Activated CD4-positive, alpha-beta T cell treated with anti-CD3 and anti-CD28 coated beads, Interleukin-2, amount 50 U/mL, for 4 hours (primary cell): ENCODE measurements around the gene FCAMR.

Experiments
- DNase-seq, 2 experiments: peaks; one replicate each; pipeline ENCODE4 v3.0.0-alpha.2; 2020

Gene FCAMR

GRCh38 chr1:206970446-206970845 is at the start of gene FCAMR:
Gene FCAMR (minus strand): TSS chr1:206970460. CDS start chr1:206970125, 335 bp downstream.
- no peak for DNase-seq

GRCh38 chr1:207019661-207020060 is 49.4 kb upstream of the FCAMR start:
- DNase-seq: no peak

- no peak for DNase-seq
Measured at GRCh38 chr1:207019161-207019560, 48.9 kb upstream of the FCAMR start.

GRCh38 chr1:207018707-207019106 is 48.4 kb upstream of the FCAMR start:
- no peak for DNase-seq

GRCh38 chr1:207017615-207018559 is 47.6 kb upstream of the FCAMR start:
- no peak for DNase-seq

- no peak for DNase-seq
Measured at GRCh38 chr1:207015791-207016190, 45.5 kb upstream of the FCAMR start.

GRCh38 chr1:207014728-207015127 is 44.5 kb upstream of the FCAMR start:
- DNase-seq: no peak

- DNase-seq: no peak
Measured at GRCh38 chr1:207013321-207014085, 43.2 kb upstream of the FCAMR start.

- DNase-seq: no peak
Measured at GRCh38 chr1:207010726-207011125, 40.5 kb upstream of the FCAMR start.

- no peak for DNase-seq
Measured at GRCh38 chr1:207009945-207010344, 39.7 kb upstream of the FCAMR start.

GRCh38 chr1:207009182-207009850 is 39.1 kb upstream of the FCAMR start:
- DNase-seq: no peak

- no peak for DNase-seq
Measured at GRCh38 chr1:207007352-207008033, 37.2 kb upstream of the FCAMR start.

- DNase-seq: no peak
Measured at GRCh38 chr1:207006914-207007313, 36.7 kb upstream of the FCAMR start.

GRCh38 chr1:207006083-207006482 is 35.8 kb upstream of the FCAMR start:
- no peak for DNase-seq

GRCh38 chr1:207004931-207005830 is 34.9 kb upstream of the FCAMR start:
- peak; percentile 21 to 23 for DNase-seq

- DNase-seq: no peak
Measured at GRCh38 chr1:207003210-207003609, 33.0 kb upstream of the FCAMR start.

GRCh38 chr1:207002724-207003146 is 32.5 kb upstream of the FCAMR start:
- DNase-seq: no peak

- DNase-seq: no peak
Measured at GRCh38 chr1:207001492-207002245, 31.4 kb upstream of the FCAMR start.

- DNase-seq: no peak
Measured at GRCh38 chr1:207000651-207001291, 30.5 kb upstream of the FCAMR start.

GRCh38 chr1:206998816-206999215 is 28.6 kb upstream of the FCAMR start:
- DNase-seq: no peak
